HG02970 (cell line): ENCODE results near the gene CCDC80.

Source experiments
- ATAC-seq: cut with Tn5 transposase; IDR thresholded peaks from one replicate; pipeline ENCODE4 v1.9.1; 2021; ENCODE audit warnings: mild to moderate bottlenecking, moderate library complexity, moderate number of reproducible peaks; ENCODE audit not compliant: unreplicated experiment, low FRiP score

Gene CCDC80

GRCh38 chr3:112637700-112638099 lies 3.2 kb downstream of the CCDC80 start:
- no peak for ATAC-seq

GRCh38 chr3:112635674-112636073 lies 5.3 kb downstream of the CCDC80 start:
- no peak for ATAC-seq

- no peak for ATAC-seq
These were observed 6.0 kb downstream of the CCDC80 start for GRCh38 chr3:112634786-112635541.

- ATAC-seq = no peak
These were observed 7.2 kb downstream of the CCDC80 start for GRCh38 chr3:112633757-112634156.

- no peak for ATAC-seq
These were observed 7.8 kb downstream of the CCDC80 start for GRCh38 chr3:112633191-112633590.

GRCh38 chr3:112632596-112632995 lies 8.3 kb downstream of the CCDC80 start:
- no peak for ATAC-seq

GRCh38 chr3:112631257-112631656 lies 9.7 kb downstream of the CCDC80 start:
- ATAC-seq = no peak

- ATAC-seq = no peak
These were observed 11.5 kb downstream of the CCDC80 start for GRCh38 chr3:112629425-112629824.

GRCh38 chr3:112627919-112628466 lies 12.9 kb downstream of the CCDC80 start:
- ATAC-seq = no peak

- no peak for ATAC-seq
These were observed 13.5 kb downstream of the CCDC80 start for GRCh38 chr3:112627419-112627818.

GRCh38 chr3:112623717-112624116 lies 17.2 kb downstream of the CCDC80 start:
- no peak for ATAC-seq

- ATAC-seq = no peak
These were observed 17.7 kb downstream of the CCDC80 start for GRCh38 chr3:112623213-112623612.

GRCh38 chr3:112619295-112619694 lies 21.6 kb downstream of the CCDC80 start:
- no peak for ATAC-seq

- ATAC-seq = no peak
These were observed 23.7 kb downstream of the CCDC80 start for GRCh38 chr3:112617285-112617684.

GRCh38 chr3:112615989-112616731 lies 24.8 kb downstream of the CCDC80 start:
- ATAC-seq = no peak

- ATAC-seq = no peak
These were observed 29.0 kb downstream of the CCDC80 start for GRCh38 chr3:112611752-112612515.

- no peak for ATAC-seq
These were observed 30.8 kb downstream of the CCDC80 start for GRCh38 chr3:112610121-112610520.

- no peak for ATAC-seq
These were observed 33.1 kb downstream of the CCDC80 start for GRCh38 chr3:112607863-112608262.

- ATAC-seq = no peak
These were observed 34.8 kb downstream of the CCDC80 start for GRCh38 chr3:112606098-112606497.

- no peak for ATAC-seq
These were observed 35.7 kb downstream of the CCDC80 start for GRCh38 chr3:112605285-112605684.

GRCh38 chr3:112604536-112604935 lies 36.4 kb downstream of the CCDC80 start:
- no peak for ATAC-seq
